ENCODE data around the gene HS6ST2. TPM values are rescaled to one million over a fixed set of nuclear protein-coding genes. Genes with fewer than 3 reads are reported as not detected.

HS6ST2 gene
- total RNA-seq, 1 donor from 2014 or later: 0.92 TPM

DNA sequence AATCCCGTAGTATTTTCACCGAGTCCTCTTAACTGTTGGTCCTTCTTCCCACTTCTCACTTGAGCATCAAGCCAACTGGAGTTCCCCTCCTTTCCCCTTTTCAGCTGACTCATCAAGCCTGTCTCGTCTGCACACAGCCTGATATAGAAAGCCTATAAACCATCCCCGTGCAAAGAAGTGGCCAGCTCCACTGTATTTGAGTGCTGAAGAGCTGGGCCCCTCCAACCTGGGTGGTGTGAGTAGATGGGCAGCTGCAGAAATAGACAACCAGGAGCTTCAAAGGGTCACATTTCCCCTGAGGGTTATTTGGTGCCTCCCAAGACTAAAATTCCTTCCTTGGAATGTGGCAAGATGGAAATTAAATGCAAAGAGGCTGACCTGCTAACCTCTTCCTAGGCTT lies 199.7 kb downstream of the HS6ST2 start:
- DNase-seq (no peak), ATAC-seq (no peak)
- TF ChIP-seq, protein P1, sequence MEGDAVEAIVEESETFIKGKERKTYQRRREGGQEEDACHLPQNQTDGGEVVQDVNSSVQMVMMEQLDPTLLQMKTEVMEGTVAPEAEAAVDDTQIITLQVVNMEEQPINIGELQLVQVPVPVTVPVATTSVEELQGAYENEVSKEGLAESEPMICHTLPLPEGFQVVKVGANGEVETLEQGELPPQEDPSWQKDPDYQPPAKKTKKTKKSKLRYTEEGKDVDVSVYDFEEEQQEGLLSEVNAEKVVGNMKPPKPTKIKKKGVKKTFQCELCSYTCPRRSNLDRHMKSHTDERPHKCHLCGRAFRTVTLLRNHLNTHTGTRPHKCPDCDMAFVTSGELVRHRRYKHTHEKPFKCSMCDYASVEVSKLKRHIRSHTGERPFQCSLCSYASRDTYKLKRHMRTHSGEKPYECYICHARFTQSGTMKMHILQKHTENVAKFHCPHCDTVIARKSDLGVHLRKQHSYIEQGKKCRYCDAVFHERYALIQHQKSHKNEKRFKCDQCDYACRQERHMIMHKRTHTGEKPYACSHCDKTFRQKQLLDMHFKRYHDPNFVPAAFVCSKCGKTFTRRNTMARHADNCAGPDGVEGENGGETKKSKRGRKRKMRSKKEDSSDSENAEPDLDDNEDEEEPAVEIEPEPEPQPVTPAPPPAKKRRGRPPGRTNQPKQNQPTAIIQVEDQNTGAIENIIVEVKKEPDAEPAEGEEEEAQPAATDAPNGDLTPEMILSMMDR (IDR thresholded peaks at IDR 0.05): no peak
- H3K4me1 ChIP-seq: no peaks in the 10 kb centered on the region
- no peaks in the 10 kb centered on the region for H3K36me3 ChIP-seq
- H3K9me3 ChIP-seq: no peaks in the 10 kb centered on the region
- no peaks in the 10 kb centered on the region for H3K27me3 ChIP-seq (ENCODE audit: low read depth)
- no peak overlapping the region for H3K27ac ChIP-seq
- intact Hi-C loops (cut with DNase I): no loop called here
- no peak overlapping the region for H3K4me3 ChIP-seq

DNA sequence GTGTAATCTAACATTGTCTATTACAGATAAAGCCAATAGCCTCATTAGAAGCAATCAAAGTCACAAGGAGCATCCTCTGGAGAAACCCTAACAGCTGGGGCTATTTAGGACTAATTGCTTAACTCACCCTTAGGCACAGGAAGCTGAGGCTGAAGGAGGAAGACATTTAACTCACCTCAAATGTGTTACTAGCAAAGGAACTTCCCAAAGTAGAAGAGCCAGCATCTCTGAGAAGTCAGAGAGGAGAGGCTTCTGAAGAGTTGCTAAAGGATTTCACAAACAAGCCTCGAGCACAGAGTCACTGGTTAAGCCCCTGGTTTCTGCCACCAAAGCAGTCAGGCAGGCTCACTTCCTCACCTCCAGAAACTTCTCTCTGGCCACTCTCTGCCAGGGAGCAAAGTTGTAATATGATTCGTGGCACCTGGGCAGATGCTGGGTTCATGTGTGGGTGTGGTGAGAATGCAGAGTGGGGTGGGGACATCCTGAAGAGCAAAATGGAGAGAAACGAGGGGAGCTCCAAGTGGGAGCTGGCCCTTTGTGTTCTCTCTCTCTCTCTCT lies 201.3 kb downstream of the HS6ST2 start:
- ATAC-seq (no peak), DNase-seq (no peak)
- Histone ChIP-seq H3K27me3 (ENCODE audit: low read depth) (no peaks in the 10 kb centered on the region), H3K4me3 (no peak overlapping the region), H3K27ac (no peak overlapping the region), H3K36me3 (no peaks in the 10 kb centered on the region), H3K9me3 (no peaks in the 10 kb centered on the region), H3K4me1 (no peaks in the 10 kb centered on the region)
- intact Hi-C loops (cut with DNase I): no loop called here
- TF ChIP-seq, protein P1 (IDR thresholded peaks at IDR 0.05): no peak

DNA sequence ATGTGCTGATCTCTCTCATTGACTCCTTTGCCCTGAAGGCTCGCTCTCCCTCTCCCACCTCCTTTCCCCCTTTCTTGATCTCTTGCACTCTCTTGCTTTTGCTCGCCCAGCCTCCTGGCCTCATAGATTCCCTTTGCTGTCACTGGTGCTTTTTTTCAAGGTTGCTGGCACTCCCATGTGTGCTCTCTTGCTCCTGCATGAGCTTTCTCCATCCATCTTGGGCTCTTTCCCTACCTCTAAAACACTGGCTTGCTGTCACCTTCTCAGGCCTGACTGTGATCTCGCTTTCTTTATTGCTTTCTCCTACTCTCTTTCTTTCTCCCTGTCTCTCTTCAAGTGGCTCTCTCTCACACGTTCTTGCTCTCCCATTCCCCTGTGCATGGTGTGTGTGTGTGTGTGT lies 202.0 kb downstream of the HS6ST2 start:
- DNase-seq: no peak
- Histone ChIP-seq H3K9me3 (no peaks in the 10 kb centered on the region), H3K27me3 (ENCODE audit: low read depth) (no peaks in the 10 kb centered on the region), H3K36me3 (no peaks in the 10 kb centered on the region), H3K27ac (no peak overlapping the region), H3K4me1 (no peaks in the 10 kb centered on the region), H3K4me3 (no peak overlapping the region)
- ATAC-seq: no peak
- TF ChIP-seq, protein P1 (IDR thresholded peaks at IDR 0.05): no peak
- intact Hi-C loops (cut with DNase I): no loop called here

DNA sequence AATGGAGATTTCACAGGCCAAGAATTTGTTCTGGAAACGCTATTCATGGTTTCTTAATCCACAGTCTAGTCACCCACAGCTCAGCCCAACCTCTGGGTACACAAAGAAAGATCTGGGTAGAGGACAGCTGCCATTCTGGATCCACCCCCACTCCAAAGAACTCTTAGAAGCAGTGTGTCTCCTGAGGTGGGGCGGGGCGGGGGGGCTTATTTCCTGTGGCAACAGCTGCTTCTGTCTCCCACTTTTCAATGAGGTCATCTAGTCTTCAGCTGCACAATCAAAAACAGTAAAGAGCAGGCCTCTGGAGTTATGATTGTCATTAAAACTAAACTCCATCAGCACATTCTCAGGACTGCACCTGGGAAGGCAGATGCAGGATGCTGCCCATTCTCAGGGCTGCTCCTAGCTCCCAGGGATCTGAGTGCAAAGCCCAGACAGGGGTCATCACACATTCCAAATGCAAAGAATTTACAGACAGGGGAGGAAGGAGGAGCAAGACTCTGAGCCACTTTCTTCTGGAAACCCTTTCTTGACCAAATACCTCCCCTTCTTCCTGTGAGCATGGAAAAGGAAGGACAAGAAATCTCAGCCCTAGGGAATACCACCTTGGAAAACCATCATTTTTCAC lies 207.3 kb downstream of the HS6ST2 start:
- ATAC-seq: no peak
- TF ChIP-seq, protein P1 (IDR thresholded peaks at IDR 0.05): no peak
- Histone ChIP-seq H3K4me3 (no peak overlapping the region), H3K36me3 (no peaks in the 10 kb centered on the region), H3K27me3 (ENCODE audit: low read depth) (no peaks in the 10 kb centered on the region), H3K4me1 (no peaks in the 10 kb centered on the region), H3K9me3 (no peaks in the 10 kb centered on the region), H3K27ac (no peak overlapping the region)
- DNase-seq: no peak
- intact Hi-C loops (cut with DNase I): no loop called here

DNA sequence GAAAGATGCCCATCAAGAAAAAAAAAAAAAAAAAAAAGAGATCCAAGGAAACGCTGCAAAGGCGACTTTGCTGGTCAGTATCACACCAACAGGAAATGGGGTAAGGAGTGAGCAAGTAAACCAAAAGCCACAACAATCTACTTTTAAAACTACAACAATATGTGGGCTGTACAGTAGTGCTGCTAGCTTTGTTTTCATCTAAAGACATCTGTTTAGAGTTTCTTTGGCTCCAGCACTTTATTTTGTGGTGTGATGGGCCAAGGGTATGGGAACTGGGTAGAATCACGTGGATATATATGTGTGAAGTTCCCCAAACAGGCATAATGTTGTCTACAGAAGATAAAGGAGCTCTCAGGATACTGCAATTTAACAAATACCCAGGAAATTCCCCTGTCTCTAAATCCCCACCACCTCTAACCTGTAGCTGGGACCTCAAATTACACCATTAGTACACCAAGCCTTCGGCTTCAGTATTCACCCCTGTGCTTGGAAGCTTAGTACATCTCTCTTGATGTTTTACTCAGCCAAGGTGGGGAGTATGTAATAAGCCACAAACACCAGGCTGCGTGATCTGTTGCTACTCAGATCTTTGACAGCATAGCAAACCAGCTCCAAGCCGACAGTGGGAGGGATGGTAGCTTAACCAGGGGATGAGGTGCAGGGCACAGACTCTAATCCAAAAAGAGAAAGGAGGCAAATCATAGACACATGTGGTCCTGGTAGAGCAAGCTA lies 207.9 kb downstream of the HS6ST2 start:
- intact Hi-C loops (cut with DNase I): no loop called here
- ATAC-seq (no peak), DNase-seq (no peak)
- Histone ChIP-seq H3K4me3 (no peak overlapping the region), H3K27me3 (ENCODE audit: low read depth) (no peaks in the 10 kb centered on the region), H3K9me3 (no peaks in the 10 kb centered on the region), H3K4me1 (no peaks in the 10 kb centered on the region), H3K36me3 (no peaks in the 10 kb centered on the region), H3K27ac (no peak overlapping the region)
- TF ChIP-seq, protein P1 (IDR thresholded peaks at IDR 0.05): no peak
